SK-N-SH treated with all-trans-retinoic acid at 6 μM for 48 hours (cell line): ENCODE data around the gene TJP3.

Source experiments
- ATAC-seq: fragments of 200-7000 bp; cut with Tn5 transposase; 3 replicates; pipeline ENCODE4 v1.9.1; 2020; ENCODE audit warnings: mild to moderate bottlenecking, moderate library complexity
- BACH2 ChIP-seq: fragments of 250-450 bp; sonication (Bioruptor Pico); IDR thresholded peaks from 2 replicates; pipeline ENCODE4 v1.9.0; 2021; ENCODE audit warnings: mild to moderate bottlenecking, borderline replicate concordance
- CREB5 ChIP-seq: fragments of 250-450 bp; sonication (Bioruptor Pico); IDR thresholded peaks from 2 replicates; pipeline ENCODE4 v1.5.1; 2020; ENCODE audit warnings: low read depth, mild to moderate bottlenecking, moderate library complexity
- CSDC2 ChIP-seq: fragments of 250-450 bp; sonication (Bioruptor Pico); IDR thresholded peaks from 2 replicates; pipeline ENCODE4 v1.5.0; 2020; ENCODE audit warnings: mild to moderate bottlenecking, moderate library complexity
- ESRRG ChIP-seq: fragments of 250-450 bp; sonication (Bioruptor Pico); IDR thresholded peaks from 2 replicates; pipeline ENCODE4 v1.6.1; 2021; ENCODE audit warnings: mild to moderate bottlenecking
- ISL1 ChIP-seq: fragments of 250-450 bp; sonication (Bioruptor Pico); IDR thresholded peaks from 2 replicates; pipeline ENCODE4 v2.1.2; 2022; ENCODE audit warnings: mild to moderate bottlenecking, moderate library complexity
- OSR1 ChIP-seq: fragments of 250-450 bp; sonication (Bioruptor Pico); IDR thresholded peaks from 2 replicates; pipeline ENCODE4 v1.8.0; 2022; ENCODE audit warnings: moderate library complexity, mild to moderate bottlenecking, inconsistent platforms
- PPARA ChIP-seq: fragments of 250-450 bp; sonication (Bioruptor Pico); IDR thresholded peaks from 2 replicates; pipeline ENCODE4 v1.5.0; 2020; ENCODE audit warnings: mild to moderate bottlenecking, borderline replicate concordance
- RARB ChIP-seq: fragments of 250-450 bp; sonication (Bioruptor Pico); IDR thresholded peaks from 2 replicates; pipeline ENCODE4 v1.8.0; 2021; ENCODE audit warnings: mild to moderate bottlenecking, moderate library complexity
- TCF4 ChIP-seq: fragments of 250-450 bp; sonication (Bioruptor Pico); IDR thresholded peaks from 2 replicates; pipeline ENCODE4 v1.8.0; 2021; ENCODE audit warnings: mild to moderate bottlenecking, moderate library complexity, borderline replicate concordance
- TOX ChIP-seq: fragments of 250-450 bp; sonication (Bioruptor Pico); IDR thresholded peaks from 2 replicates; pipeline ENCODE4 v1.8.0; 2021; ENCODE audit warnings: mild to moderate bottlenecking, moderate library complexity, borderline replicate concordance
- ZC3H10 ChIP-seq: fragments of 250-450 bp; sonication (Bioruptor Pico); IDR thresholded peaks from 2 replicates; pipeline ENCODE4 v1.5.1; 2021; ENCODE audit warnings: mild to moderate bottlenecking, moderate library complexity
- ZFP30 ChIP-seq: fragments of 450-650 bp; formaldehyde crosslinking; IDR thresholded peaks from 2 replicates; pipeline ENCODE4 v1.5.0; 2022; ENCODE audit warnings: mild to moderate bottlenecking, moderate library complexity
- ZNF565 ChIP-seq: fragments of 450-650 bp; formaldehyde crosslinking; conservative IDR thresholded peaks from 2 replicates; pipeline ENCODE4 v1.5.0; 2020; ENCODE audit warnings: low read depth, mild to moderate bottlenecking, moderate library complexity
- ZNF70 ChIP-seq: fragments of 450-650 bp; formaldehyde crosslinking; IDR thresholded peaks from 2 replicates; pipeline ENCODE4 v1.5.0; 2020; ENCODE audit warnings: mild to moderate bottlenecking, moderate library complexity
- ZNF8 ChIP-seq: fragments of 450-650 bp; formaldehyde crosslinking; IDR thresholded peaks from 2 replicates; pipeline ENCODE4 v1.5.0; 2020; ENCODE audit warnings: mild to moderate bottlenecking, moderate library complexity
- TF ChIP-seq, protein P1 (sequence below): fragments of 250-450 bp; sonication (Bioruptor Pico); IDR thresholded peaks from 2 replicates; pipeline ENCODE4 v1.8.0; 2020; ENCODE audit warnings: mild to moderate bottlenecking, moderate library complexity, borderline replicate concordance
- TF ChIP-seq, protein P2 (sequence below): fragments of 250-450 bp; sonication (Bioruptor Pico); IDR thresholded peaks from 2 replicates; pipeline ENCODE4 v1.5.0; 2020; ENCODE audit warnings: mild to moderate bottlenecking, moderate library complexity
- TF ChIP-seq, protein P3 (sequence below): fragments of 250-450 bp; sonication (Bioruptor Pico); IDR thresholded peaks from 2 replicates; pipeline ENCODE4 v1.5.1; 2021; ENCODE audit warnings: mild to moderate bottlenecking, moderate library complexity

Gene TJP3

DNA sequence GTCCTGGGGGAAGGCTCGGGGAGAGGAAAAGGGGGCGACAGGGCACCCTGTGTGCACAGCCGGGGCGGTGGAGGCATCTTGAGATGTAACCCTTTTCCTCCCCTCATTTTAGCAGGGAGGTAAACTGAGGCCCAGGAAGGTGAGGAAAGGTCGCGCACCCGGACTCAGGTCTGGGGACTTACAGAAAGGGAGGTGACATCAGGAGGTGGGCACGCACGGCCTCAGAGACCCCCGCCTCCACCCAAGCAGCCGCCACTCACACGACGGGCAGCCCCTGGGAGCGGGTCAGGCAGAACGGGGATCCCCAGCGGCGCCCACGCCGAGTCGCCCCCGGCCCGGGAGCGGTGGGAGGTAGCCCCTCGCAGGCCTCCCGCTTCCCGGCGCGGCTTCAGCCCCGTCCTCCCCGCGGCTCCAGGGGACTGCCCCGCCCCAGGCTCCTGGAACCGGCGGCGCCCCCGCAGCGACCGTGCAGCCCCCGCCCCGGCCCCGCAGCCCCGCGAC lies 8.4 kb upstream of the TJP3 start:
- no peak for TF ChIP-seq ZNF70 (CRISPR knock-in tag)
- TF ChIP-seq, protein P1, sequence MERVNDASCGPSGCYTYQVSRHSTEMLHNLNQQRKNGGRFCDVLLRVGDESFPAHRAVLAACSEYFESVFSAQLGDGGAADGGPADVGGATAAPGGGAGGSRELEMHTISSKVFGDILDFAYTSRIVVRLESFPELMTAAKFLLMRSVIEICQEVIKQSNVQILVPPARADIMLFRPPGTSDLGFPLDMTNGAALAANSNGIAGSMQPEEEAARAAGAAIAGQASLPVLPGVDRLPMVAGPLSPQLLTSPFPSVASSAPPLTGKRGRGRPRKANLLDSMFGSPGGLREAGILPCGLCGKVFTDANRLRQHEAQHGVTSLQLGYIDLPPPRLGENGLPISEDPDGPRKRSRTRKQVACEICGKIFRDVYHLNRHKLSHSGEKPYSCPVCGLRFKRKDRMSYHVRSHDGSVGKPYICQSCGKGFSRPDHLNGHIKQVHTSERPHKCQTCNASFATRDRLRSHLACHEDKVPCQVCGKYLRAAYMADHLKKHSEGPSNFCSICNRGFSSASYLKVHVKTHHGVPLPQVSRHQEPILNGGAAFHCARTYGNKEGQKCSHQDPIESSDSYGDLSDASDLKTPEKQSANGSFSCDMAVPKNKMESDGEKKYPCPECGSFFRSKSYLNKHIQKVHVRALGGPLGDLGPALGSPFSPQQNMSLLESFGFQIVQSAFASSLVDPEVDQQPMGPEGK (CRISPR knock-in tag): no peak
- no peak for TF ChIP-seq ISL1
- no peak for TF ChIP-seq TOX (CRISPR knock-in tag)
- TF ChIP-seq TCF4 (CRISPR knock-in tag): no peak
- TF ChIP-seq BACH2: no peak
- TF ChIP-seq ZNF565 (CRISPR knock-in tag): no peak
- TF ChIP-seq, protein P2, sequence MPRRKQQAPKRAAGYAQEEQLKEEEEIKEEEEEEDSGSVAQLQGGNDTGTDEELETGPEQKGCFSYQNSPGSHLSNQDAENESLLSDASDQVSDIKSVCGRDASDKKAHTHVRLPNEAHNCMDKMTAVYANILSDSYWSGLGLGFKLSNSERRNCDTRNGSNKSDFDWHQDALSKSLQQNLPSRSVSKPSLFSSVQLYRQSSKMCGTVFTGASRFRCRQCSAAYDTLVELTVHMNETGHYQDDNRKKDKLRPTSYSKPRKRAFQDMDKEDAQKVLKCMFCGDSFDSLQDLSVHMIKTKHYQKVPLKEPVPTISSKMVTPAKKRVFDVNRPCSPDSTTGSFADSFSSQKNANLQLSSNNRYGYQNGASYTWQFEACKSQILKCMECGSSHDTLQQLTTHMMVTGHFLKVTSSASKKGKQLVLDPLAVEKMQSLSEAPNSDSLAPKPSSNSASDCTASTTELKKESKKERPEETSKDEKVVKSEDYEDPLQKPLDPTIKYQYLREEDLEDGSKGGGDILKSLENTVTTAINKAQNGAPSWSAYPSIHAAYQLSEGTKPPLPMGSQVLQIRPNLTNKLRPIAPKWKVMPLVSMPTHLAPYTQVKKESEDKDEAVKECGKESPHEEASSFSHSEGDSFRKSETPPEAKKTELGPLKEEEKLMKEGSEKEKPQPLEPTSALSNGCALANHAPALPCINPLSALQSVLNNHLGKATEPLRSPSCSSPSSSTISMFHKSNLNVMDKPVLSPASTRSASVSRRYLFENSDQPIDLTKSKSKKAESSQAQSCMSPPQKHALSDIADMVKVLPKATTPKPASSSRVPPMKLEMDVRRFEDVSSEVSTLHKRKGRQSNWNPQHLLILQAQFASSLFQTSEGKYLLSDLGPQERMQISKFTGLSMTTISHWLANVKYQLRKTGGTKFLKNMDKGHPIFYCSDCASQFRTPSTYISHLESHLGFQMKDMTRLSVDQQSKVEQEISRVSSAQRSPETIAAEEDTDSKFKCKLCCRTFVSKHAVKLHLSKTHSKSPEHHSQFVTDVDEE (CRISPR knock-in tag): no peak
- no peak for TF ChIP-seq RARB (CRISPR knock-in tag)
- no peak for TF ChIP-seq OSR1 (CRISPR knock-in tag)
- no peak for TF ChIP-seq ZC3H10 (CRISPR knock-in tag)
- TF ChIP-seq ZFP30: no peak
- TF ChIP-seq, protein P3, sequence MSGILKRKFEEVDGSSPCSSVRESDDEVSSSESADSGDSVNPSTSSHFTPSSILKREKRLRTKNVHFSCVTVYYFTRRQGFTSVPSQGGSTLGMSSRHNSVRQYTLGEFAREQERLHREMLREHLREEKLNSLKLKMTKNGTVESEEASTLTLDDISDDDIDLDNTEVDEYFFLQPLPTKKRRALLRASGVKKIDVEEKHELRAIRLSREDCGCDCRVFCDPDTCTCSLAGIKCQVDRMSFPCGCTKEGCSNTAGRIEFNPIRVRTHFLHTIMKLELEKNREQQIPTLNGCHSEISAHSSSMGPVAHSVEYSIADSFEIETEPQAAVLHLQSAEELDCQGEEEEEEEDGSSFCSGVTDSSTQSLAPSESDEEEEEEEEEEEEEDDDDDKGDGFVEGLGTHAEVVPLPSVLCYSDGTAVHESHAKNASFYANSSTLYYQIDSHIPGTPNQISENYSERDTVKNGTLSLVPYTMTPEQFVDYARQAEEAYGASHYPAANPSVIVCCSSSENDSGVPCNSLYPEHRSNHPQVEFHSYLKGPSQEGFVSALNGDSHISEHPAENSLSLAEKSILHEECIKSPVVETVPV (CRISPR knock-in tag): no peak
- TF ChIP-seq ESRRG (CRISPR knock-in tag): no peak
- TF ChIP-seq CREB5 (CRISPR knock-in tag): no peak
- peak; percentile 11 for ATAC-seq

- peak; percentile 79 for ATAC-seq
- TF ChIP-seq TOX (CRISPR knock-in tag) (no peak), PPARA (CRISPR knock-in tag) (no peak), BACH2 (no peak), ZNF8 (CRISPR knock-in tag) (no peak), CREB5 (CRISPR knock-in tag) (no peak), CSDC2 (CRISPR knock-in tag) (no peak), ZNF70 (CRISPR knock-in tag) (no peak), RARB (CRISPR knock-in tag) (no peak)
- TF ChIP-seq, protein P1 (CRISPR knock-in tag): no peak
Observed at GRCh38 chr19:3700242-3701032, 7.7 kb upstream of the TJP3 start, which contains the start of gene PIP5K1C. TSS of gene PIP5K1C (minus strand) at chr19:3700468. CDS start at chr19:3700390, 78 bp downstream.
